Adrenal gland (tissue), 12 donors: ENCODE data around the gene NCL. TPM values are rescaled to one million over a fixed set of nuclear protein-coding genes. Genes with fewer than 3 reads are reported as not detected.
A peak's percentile ranks its signal among the peaks of the same experiment; 100 is the strongest.

ENCODE experiments used
- DNase-seq, 7 donors: peaks; one replicate each; pipeline ENCODE4 v3.0.0-alpha.2; 2019 to 2020
- H3K27ac ChIP-seq, 5 donors: fragments of 200-600 bp; sonication (generic) in 4 of 5; 1 replicate in 3 of 5; 2 replicates in 2 of 5; pipeline versions ENCODE4 v1.5.1 to v1.8.0; 2016 to 2020; ENCODE audit warnings: mild to moderate bottlenecking in 1 of 5
- H3K27me3 ChIP-seq: fragments of 200-600 bp; 2 replicates; pipeline ENCODE4 v1.8.0; 2021
- H3K36me3 ChIP-seq, 2 donors: fragments of 200-600 bp; replicated peaks in 1 of 2; 1 replicate in 1 of 2; 2 replicates in 1 of 2; pipeline versions ENCODE4 v1.5.1 to v1.8.0; 2018 to 2022
- H3K4me1 ChIP-seq, 2 donors: fragments of 200-600 bp; replicated peaks in 1 of 2; 1 replicate in 1 of 2; 2 replicates in 1 of 2; pipeline versions ENCODE4 v1.5.1 to v1.8.0; 2018 to 2021
- H3K4me3 ChIP-seq, 4 donors: fragments of 200-600 bp; sonication (generic) in 3 of 4; one replicate each; pipeline ENCODE4 v1.5.1; 2016 to 2018
- H3K9me3 ChIP-seq, 3 donors: fragments of 200-600 bp; sonication (generic) in 1 of 3; replicated peaks in 1 of 3; 1 replicate in 2 of 3; 2 replicates in 1 of 3; pipeline versions ENCODE4 v1.5.1 to v1.8.0; 2016 to 2021
- POLR2A ChIP-seq, 2 donors: fragments of 450-650 bp; IDR thresholded peaks; one replicate each; pipeline ENCODE4 v1.6.1; 2017; ENCODE audit warnings: antibody characterized with exemption in 2 of 2, mild to moderate bottlenecking in 2 of 2, moderate library complexity in 1 of 2
- WGBS, 4 donors: extraction: QIAGEN DNeasy Blood & Tissue Kit in 2 of 4; methylation state at CpG; one replicate each; pipeline versions ENCODE4 v1.1.5 to v1.1.7; 2013 to 2017; 5-methylcytosine and 5-hydroxymethylcytosine counted together
- intact Hi-C, 2 donors: fragments of 100-400 bp; cut with DNase I; formaldehyde crosslinking; loops; one replicate each; pipeline versions ENCODE4 v1.14.1 to v1.15.0; 2022 to 2023
- polyA plus RNA-seq, 3 donors: library from polyadenylated mRNA; stranded (reverse); fragments of 200-250 nt in 2 of 3; fragments of 350-450 nt in 1 of 3; fragmentation: Illumina TruSeq in 1 of 3; extraction: RNeasy Lipid Tissue Mini Kit (QIAGEN cat#74804) in 1 of 3; gene quantifications; one replicate each; pipeline ENCODE4 v1.2.3, GENCODE V29; 2013 to 2014
- total RNA-seq, 9 donors: library from RNA; depleted of rRNA in 4 of 9; stranded (reverse); fragments of >200 nt in 4 of 9; fragments of 120-200 nt in 1 of 9; fragmentation: NEBNext Ultra II Directional in 1 of 9; extraction: Animal tissue kit (Norgen Biotek cat#: 25700) in 1 of 9; gene quantifications; one replicate each; pipeline versions ENCODE4 v1.1.0 to v1.2.4, GENCODE V29; 2013 to 2023
- TF ChIP-seq, protein P1 (sequence below), 6 experiments: fragments of 450-650 bp in 4 of 6; fragments of 200-600 bp in 2 of 6; sonication (generic) in 1 of 6; IDR thresholded peaks; 1 replicate in 5 of 6; 2 replicates in 1 of 6; pipeline versions ENCODE4 v1.5.1 to v1.8.0; 2016 to 2021; ENCODE audit warnings: antibody characterized with exemption in 6 of 6, mild to moderate bottlenecking in 2 of 6, moderate library complexity in 1 of 6
- donor health status: healthy with polysubstance abuse.
- donor health status: Bipolar disorder and iron deficiency.
- donor health status: DM: yes; HTN: yes; CAD: no.
- donor health status: DM: no; HTN: no; CAD: no.
- donor health status: DM: no; HTN: no; CAD: no.
- donor health status: DM: yes; HTN: yes; CAD: no.

The NCL gene
- total and polyA plus RNA-seq, 12 donors: 70.6 to 1,227 (median 184) TPM

DNA sequence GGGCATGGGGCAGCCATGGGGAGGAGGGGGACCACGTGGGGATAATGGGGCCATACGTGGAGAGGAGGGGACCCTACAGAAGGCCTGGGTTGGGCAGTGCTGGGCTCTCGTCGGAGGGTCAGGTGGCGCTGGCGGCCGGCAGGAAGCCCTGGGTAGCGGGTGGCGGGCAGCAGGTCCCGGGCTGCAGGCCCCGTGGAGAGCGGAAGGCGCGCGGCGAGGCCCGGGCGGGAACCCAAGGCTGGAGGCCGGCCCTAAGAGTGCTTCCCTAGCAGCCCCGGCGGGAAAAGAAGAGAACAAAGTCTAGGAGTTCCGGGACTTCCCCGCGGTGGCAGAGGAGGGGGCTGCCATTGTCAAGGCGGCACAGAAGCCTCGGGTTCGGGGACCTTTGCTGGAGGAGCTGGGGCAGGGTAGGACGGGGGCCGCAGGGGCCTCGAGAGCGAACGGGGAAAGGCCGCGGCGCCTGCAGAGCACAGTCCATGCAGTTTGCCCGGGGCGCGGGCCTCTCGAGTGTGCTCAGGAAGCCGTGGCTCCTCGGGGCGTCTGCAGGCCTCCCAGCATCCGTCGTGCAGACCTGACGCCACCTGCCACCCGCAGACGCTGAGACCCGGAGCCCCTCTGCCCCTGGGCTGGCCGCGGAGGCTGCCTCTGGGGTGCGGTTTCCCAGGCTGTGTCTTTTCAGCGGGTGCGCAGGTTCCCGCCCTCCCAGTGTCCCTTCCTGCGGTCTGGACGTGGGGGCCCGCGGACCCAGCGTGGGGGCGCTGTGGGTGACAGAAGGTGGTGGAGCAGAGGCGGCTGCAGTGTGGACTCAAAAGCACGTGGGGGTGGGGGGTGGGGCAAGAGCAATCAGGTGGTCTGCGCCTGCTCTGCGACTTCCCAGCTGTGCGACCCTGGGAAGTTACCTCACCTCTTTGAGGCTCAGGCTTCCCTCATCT is 19.4 kb upstream of the NCL start:
- peak in 4 of 7 donors; percentile 12 to 57 (median 26) for DNase-seq
- peak overlapping the region in 3 of 5 donors; percentile 41 to 69 (median 67) for H3K27ac ChIP-seq
- intact Hi-C loops: loop anchor here (5.0 kb wide), 1 partner anchor 74 kb away; no protein-coding TSS in a partner anchor
- H3K27me3 ChIP-seq: no peaks in the 10 kb centered on the region
- H3K36me3 ChIP-seq: no peaks in the 10 kb centered on the region
- TF ChIP-seq, protein P1, sequence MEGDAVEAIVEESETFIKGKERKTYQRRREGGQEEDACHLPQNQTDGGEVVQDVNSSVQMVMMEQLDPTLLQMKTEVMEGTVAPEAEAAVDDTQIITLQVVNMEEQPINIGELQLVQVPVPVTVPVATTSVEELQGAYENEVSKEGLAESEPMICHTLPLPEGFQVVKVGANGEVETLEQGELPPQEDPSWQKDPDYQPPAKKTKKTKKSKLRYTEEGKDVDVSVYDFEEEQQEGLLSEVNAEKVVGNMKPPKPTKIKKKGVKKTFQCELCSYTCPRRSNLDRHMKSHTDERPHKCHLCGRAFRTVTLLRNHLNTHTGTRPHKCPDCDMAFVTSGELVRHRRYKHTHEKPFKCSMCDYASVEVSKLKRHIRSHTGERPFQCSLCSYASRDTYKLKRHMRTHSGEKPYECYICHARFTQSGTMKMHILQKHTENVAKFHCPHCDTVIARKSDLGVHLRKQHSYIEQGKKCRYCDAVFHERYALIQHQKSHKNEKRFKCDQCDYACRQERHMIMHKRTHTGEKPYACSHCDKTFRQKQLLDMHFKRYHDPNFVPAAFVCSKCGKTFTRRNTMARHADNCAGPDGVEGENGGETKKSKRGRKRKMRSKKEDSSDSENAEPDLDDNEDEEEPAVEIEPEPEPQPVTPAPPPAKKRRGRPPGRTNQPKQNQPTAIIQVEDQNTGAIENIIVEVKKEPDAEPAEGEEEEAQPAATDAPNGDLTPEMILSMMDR (IDR thresholded peaks at IDR 0.05): no peak
- no peak for TF ChIP-seq POLR2A (IDR thresholded peaks at IDR 0.05)
- no peaks in the 10 kb centered on the region for H3K4me1 ChIP-seq
- 47 to 67% (median 63%) methylated on average over 18 to 65 of the region's 65 CpGs for WGBS, 4 donors
- peak overlapping the region in 2 of 4 donors; percentile 11 to 49 for H3K4me3 ChIP-seq
- H3K9me3 ChIP-seq: no peaks in the 10 kb centered on the region

DNA sequence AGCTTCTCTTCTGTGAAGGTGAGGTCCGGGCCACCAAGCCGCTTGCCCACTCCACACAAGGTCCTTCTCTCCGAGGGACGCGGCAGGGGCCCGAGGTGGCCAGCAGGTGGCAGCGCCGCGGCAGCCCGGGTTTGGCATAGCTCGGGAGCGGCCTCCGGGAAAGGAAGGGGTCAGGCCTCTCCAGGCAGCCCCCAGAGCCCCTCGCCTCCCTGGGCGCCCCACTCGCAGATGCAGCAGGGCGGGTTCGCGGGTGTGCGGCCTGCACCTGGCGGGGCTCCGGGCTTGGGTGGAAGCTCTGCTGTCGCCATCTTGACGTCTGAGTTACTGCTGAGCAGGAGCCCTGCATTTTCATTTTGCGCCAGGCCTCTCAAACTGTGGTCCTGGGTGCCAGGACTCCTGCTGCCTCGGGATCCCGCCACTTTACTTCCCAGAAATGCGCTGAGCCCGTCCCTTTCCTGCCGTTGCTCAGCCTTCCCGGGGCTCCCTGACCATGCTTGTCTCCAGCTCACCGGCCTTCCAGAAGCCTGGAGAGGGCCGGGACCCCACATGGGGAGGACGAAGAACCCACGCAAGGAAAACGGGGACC is 18.6 kb upstream of the NCL start:
- peak overlapping the region in 3 of 5 donors; percentile 41 to 69 (median 67) for H3K27ac ChIP-seq
- TF ChIP-seq POLR2A (IDR thresholded peaks at IDR 0.05): no peak
- TF ChIP-seq, protein P1 (IDR thresholded peaks at IDR 0.05): peak; percentile 71 to 92 (median 84)

DNA sequence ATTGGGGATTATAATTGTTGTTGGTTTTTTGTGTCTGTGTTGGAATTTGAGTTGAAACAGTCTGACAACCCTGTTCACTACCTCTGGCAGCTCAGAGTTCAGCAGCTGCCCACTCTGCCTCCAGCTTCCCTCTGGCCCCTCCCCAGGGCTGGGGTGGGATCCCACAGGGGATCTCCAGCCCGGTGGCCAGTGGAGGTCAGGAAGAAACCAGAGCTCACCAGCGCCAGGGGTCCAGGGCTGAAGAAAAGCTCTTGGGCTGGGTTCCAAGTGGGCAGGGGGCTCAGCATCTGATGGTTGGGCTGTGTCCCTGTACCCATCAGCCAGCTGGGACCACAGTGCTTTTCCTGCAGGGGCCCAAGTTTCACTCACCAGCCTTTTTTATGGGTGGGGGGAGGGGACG is 16.5 kb upstream of the NCL start:
- Histone ChIP-seq H3K4me1 (no peaks in the 10 kb centered on the region), H3K36me3 (no peaks in the 10 kb centered on the region), H3K27ac (no peak overlapping the region), H3K4me3 (no peak overlapping the region), H3K27me3 (no peaks in the 10 kb centered on the region), H3K9me3 (no peaks in the 10 kb centered on the region)
- TF ChIP-seq, protein P1 (IDR thresholded peaks at IDR 0.05): no peak
- no peak for TF ChIP-seq POLR2A (IDR thresholded peaks at IDR 0.05)
- 74 to 80% (median 78%) methylated on average over 1 to 3 of the region's 3 CpGs for WGBS, 4 donors
- peak in 1 of 7 donors; percentile 11 for DNase-seq
- intact Hi-C loops: loop anchor here (5.0 kb wide), 1 partner anchor 77 kb away; no protein-coding TSS in a partner anchor

More for the DNA sequence above, 18.6 kb upstream of the NCL start:
- WGBS, 4 donors: 10 to 56% (median 16%) methylated on average over 11 to 36 of the region's 36 CpGs
- DNase-seq: peak; percentile 76 to 86 (median 77)
- intact Hi-C loops: loop anchor here (5.0 kb wide), 1 partner anchor 74 kb away; no protein-coding TSS in a partner anchor
- Histone ChIP-seq H3K9me3 (no peaks in the 10 kb centered on the region), H3K27me3 (no peaks in the 10 kb centered on the region), H3K4me1 (no peaks in the 10 kb centered on the region), H3K36me3 (no peaks in the 10 kb centered on the region), H3K4me3 (peak overlapping the region in 2 of 4 donors; percentile 14 to 49)

DNA sequence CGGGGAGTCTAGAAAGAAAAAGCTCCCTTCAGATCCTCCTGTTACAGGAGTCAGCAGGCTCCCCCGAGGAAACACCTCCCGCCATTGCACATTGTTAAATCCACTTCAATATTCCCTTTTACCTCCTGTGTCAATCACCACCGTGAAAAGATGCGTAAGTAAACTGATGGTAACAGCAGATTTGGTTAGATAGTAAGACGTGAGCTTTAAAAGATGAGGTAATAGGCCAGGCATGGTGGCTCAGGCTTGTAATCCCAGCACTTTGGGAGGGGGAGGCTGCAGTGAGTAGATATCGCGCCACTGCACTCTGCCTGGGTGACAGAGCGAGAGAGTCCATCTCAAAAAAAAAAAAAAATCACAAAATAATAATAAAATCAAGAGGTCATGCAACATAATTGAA is 15.2 kb upstream of the NCL start:
- TF ChIP-seq POLR2A (IDR thresholded peaks at IDR 0.05): no peak
- TF ChIP-seq, protein P1 (IDR thresholded peaks at IDR 0.05): no peak
- no peaks in the 10 kb centered on the region for H3K27me3 ChIP-seq
- 89 to 91% (median 91%) methylated on average over 9 of the region's 9 CpGs for WGBS, 4 donors
- H3K4me3 ChIP-seq: no peak overlapping the region
- H3K36me3 ChIP-seq: no peaks in the 10 kb centered on the region
- H3K27ac ChIP-seq: no peak overlapping the region
- H3K4me1 ChIP-seq: no peaks in the 10 kb centered on the region
- intact Hi-C loops: no loop called here
- no peaks in the 10 kb centered on the region for H3K9me3 ChIP-seq
- DNase-seq: peak in 1 of 7 donors; percentile 24
